SIG-M5 treated with dmso at 0.1 percent for 504 hours (cell line): Measurements from ENCODE around the gene CACNB1.

Experiments
- DNase-seq: peaks from one replicate; lab custom pipeline; 2025; ENCODE audit not compliant: unreplicated experiment; lab: John Stamatoyannopoulos, UW

The CACNB1 gene

DNA sequence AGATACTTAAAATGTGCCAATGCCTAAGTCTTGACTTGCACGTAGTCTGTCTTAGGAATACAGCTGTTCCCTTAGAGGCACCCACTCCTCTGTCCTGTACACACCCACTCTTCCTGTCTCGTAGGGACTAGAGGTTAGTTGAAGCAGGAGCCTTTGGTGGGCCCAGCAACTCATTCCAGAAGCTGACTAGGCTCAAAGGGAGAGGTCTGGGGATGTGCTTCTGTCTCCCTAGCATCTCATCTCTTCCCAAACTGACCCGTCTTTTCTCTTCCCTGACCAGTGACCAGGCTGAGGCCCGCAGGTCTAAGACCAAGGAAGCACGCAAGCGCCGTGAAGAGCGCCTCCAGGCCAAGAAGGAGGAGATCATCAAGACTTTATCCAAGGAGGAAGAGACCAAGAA, 6.8 kb upstream of the CACNB1 start:
- DNase-seq: no peak

DNA sequence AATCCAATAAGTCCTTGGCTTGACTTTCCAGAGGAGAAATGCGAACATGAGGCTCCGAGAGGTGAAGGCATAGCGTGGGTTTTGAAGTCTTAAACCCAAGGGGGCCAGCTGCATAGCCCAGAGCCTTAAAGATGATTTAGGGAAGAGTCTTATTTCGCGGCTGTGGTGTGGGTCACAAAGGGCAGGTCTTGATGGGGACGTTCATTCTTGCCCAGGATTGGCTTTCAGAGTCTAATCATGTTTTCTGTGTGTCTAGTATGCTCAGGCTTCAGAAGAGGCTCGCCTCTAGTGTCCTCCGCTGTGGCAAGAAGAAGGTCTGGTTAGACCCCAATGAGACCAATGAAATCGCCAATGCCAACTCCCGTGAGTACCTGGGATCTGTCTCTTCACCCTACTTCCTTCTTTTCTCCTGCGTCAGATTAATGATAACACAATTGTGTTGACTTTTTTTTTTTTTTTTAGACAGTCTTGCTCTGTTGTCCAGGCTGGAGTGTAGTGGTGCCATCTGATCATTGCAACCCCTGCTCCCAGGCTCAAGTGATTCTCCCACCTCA, 3.6 kb upstream of the CACNB1 start:
- DNase-seq: no peak

DNA sequence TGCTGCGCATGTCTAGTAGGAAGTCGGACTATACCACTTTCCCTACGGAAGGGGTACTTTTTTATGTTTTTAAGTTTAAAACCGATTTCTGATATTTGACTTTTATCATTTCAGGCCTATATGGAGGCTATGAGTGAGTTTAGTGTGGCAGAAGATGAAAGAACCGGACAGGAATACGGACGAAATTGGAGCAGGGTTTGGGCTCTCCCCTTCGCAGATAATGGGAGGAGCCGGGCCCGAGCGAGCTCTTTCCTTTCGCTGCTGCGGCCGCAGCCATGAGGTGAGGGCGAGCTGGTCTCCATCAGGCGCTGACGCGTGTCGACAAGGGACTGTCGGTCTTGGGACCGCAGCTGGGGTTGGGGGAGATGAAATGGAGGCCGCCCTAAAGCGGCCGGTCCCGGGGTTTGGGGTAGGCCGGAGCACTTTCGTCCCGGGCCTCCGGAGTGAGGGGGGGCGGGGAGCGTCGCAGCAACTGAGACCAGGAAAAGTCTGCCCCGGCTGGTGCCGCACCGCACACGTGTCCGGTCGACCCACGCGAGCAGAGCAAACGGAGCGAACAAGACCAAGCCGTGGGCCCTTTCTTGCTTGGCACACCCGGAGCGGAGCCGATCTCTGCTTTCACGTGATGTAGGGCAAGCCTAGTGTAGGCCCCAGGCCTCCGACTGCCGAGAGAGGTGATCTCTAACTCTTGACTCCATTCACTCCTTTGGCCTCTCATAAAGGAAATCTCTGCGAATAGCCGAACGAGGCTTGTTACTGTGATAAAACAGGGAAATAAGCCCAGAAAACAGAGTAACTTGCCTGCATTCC, 2.8 kb upstream of the CACNB1 start, which contains the start of gene RPL19:
RPL19 (plus strand) TSS at position 214 of the 810 bp plus-strand sequence; CDS start at position 276, 62 bp downstream.
- peak; percentile 88 for DNase-seq

DNA sequence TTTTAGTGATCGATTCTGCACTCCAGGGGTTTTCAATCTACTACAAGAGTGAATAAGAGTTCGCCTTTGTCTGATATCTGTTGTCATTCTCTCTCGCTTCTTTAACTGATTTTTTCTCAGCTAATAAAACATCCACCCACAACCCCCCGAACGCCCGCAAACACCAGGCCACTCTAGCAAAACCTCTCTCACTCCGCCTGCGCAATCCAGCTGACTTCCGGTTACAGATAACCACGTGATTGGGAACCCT, 2.3 kb upstream of the CACNB1 start:
- DNase-seq: peak; percentile 98

DNA sequence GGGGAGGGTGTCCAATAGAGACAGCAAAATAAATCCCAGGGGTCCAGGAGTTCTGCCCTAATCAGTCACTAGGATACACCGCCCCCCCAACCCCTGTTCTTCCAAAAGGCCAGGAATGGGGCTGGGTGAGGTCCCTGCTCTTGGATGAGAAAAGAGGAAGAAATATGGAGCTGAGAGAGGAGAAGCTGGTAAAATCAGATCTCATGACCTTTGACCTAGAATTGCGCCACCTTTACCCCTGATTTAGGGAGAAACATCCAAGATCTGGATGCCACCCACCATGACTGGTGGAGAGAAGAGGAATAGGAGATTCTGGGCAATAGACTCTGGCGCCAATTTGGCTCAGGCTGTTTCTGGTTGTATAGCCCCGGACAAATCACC, 707 bp upstream of the CACNB1 start:
- DNase-seq: peak; percentile 64

DNA sequence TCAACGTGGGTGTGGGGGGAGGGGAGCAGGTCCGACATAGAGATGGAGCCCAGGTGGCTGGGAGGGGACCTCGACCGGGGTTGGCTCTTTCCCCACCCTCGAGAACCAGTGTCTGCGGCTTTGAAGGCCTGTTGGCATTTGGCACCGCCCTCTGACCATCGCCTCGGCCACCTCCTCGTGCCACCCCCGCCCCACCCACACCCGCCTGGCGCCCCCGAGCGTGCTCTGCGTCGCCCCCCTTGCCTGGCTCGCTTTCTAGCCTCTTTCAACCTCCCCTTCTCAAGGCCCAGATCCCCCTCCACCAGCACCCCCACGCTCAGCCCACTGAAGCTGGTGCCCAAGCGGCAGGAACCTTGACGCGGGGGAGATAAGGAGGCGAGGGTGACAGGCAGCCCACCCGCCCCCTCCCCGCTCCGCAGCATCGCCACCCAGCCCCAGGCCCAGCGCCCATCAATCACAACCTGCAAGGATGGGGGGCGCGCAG, 619 bp downstream of the CACNB1 start:
- no peak for DNase-seq

DNA sequence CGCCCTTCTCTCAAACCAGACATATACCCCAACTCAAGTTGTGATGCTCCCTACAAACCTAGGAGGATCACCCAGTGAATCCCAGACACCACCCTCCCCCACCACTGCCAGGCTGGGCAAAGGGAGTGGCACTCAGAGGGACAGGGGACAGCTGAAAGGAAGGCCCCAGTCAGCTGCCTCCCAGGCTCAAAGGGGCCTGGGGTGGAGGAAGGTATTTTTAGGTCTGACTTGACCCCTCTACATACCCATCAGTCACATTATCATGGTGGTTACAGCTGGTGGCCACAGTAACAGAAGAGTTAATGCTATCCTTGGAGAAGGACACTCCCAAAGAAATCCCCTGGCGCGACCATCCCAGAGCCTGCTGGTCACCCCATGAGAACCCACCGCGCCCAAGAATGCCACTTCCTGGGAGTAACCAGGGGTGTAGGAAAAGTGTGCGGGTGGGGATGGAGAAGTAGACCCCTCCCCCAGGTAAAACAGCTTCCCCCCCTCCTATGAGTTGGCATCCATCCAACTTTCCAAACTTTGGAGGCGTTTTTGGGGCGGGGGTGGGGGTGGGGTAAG, 1.1 kb downstream of the CACNB1 start:
- no peak for DNase-seq

DNA sequence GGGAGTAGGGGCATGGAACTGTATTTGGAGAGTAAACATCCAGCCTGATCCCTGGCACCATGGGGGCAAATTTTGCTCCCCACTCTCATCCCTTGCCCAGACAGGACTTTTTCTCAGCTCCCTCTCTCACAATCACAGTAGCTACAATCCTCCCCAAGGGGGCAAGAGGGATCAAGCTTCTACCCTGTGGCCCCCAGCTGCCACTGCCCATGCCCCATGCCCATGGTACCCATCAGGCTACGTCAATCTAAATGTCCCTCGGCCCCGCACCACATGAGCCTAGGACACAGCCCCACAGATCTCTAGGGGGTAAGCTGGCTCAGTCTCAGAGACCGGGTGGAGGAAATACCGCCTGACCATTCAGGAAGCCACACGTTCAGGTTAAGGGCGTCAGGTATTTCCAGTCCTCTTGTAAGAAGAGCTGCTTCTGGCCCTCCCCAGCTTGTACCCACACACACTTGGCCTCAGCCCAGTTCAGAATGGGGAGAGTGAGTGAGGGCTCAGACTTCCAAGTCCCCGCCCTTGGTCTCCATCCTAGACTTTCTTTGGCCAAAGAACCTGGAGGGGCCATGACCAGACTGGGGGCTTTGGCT, 1.8 kb downstream of the CACNB1 start:
- no peak for DNase-seq

DNA sequence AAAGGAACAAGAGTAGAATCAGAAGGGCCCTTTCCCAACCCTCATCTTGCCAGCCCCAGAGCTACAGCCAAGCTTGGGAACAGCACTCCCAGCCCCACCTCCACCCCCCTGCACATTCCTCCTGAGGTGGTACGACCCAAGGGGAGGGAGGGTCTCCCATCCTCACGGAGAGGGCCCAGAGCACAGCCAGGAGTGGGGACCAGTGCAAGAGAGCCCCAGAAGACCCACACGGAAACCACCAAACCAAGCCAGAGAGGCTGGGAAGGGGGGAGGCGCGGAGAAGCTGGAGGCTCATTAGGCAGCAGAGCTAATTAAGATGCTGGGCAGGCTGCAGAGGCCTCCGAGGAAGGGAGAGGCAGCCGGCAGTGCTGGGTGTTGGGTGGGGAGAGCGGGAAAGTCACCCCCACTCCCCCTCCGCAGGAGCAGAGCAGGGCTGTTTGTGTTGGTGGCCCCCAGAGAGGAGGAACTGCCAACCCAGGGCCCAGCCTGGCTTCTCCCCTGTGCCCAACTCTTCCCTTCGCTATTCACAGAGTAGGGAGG, 2.4 kb downstream of the CACNB1 start:
- no peak for DNase-seq

DNA sequence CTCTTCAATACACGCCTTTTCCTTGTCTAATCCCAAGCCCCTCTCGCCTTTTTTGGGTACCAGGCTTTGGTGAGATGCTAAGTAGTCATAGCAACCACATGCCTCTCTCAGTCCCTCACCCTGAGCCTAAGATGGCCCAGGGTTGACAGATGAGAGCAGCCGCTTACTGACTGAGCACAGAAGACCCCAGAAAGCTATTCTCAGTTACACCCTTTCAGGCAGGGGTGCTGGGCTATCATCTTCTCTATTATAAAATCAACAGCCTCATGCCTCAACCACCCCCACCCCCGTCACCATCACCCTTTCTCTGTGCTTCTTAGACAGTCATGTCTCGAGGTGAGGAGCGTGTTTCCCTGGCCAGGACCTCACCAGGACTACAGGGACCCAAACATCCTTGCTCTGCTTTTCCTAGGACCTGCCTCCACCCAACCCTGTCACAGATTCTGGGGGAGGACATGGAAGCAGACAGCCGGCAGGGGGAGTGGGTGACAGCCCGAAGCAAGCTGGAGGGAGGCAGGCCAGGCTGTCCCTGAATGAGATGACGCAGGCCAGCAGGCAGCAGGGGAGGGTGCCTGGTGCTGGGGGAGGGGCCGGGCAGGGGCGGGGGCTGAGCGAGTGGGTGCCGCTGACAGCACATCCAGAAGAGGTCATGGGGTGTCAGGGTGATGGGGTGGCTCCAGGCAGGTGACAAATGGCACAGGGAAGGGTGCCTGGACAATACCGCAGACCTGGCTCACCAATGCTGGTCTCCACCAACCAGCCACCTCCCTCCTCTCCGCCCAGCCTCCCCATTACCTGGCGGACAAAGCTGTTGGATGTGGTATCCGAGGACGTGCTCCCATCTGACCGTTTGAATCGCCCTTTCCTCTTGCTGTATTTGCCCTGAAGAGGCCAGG, 3.1 kb downstream of the CACNB1 start:
- no peak for DNase-seq

DNA sequence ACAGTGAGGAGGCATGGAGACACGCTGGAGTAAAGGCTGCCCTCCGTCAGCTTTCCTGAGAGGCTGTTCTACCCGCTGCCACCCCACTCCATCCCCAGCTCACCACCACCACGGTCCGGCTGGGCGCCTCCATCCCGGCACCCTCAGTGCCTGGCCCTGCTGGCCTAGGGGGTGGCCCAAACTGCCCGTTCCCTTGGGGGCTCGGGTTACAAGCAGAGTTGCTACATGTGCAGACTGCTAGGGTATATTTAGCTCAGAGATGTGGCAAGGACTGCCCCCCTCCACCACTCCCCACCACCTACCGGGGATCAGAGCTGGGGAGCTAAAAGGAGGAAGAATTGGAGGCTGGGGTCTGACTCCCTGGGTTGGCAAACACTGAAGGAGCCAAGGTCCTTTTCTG, 4.1 kb downstream of the CACNB1 start:
- peak; percentile 75 for DNase-seq

DNA sequence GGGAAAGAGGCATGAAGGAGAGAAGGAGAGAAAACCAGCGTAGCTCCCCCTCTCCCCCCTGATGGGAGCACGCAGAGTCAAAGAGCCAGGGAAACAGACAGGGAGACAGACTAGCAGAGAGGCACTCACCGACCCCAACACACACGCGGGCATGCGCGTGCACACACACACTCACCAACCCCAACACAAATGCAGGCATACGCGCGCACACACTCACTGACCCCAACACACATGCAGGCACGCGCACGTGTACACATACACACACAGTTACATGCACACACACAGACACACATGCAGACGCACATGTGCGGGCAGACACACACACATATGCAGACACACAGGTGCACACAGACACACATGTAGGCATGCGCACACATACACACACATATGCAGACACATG, 4.6 kb downstream of the CACNB1 start:
- DNase-seq: no peak

DNA sequence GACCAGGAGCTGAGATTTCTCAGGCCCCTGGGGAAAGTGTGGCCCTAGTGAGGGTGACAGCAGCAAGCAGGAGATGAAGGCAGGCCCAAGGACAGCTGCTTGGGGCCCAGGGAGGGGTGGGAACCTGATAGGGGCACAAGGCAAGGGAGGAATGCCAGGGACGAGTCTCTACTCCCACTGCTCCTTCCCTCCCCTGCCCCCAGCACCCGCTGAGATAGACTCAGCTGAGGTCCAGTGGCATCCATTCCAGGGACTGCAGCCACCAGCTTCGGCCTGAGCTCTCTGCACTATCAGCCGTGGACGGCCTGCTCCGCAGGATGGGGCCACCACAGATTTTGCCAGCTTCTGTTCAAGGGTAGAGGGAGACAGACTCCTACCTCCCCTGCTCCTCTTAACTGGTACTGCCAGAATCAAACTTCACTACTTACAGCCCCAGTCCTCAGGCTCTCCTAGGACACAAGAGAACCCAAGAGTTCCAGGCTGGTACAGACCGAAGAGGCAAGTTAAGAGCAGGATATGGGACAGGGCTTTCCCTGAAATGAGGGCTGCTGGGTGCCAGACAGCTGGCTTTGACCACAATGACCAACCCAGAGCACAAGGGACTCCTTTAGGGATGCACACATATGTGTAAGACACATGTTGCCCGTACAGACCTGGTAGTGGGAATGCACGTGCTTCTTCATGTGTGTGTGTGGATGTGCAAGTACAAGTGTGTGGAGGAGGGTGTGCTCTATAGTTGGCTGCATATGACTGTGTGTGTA, 5.5 kb downstream of the CACNB1 start:
- no peak for DNase-seq

DNA sequence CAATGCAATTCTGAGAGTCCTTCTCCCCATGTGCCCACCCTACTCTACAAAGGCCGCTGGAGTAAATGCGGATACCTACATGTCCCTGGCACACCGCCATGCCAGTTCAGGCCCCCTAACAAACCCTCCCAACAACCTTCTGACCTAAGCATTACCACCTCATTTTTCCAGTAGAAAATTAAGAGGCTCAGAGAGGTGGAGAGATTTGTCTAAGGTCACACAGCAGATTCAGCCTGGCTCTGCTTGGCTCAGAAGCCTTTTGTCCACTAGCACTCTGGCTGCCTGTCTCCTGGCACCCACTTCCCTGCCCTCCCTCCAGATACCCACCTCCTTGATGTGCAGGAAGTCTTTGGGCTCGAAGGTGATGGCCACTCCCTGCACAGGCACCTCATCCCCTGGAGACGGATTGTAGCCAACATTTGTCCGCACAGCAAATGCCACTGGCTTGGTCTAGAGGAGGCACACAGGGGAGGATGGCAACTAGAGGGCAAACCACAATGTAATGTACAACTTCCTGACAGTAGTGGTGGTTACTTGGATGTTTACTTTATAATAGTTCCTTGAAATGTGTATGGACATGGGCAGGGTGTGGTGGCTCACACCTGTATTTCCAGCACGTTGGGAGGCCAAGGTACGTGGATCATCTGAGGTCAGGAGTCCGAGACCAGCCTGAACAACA, 10.2 kb downstream of the CACNB1 start:
- no peak for DNase-seq

DNA sequence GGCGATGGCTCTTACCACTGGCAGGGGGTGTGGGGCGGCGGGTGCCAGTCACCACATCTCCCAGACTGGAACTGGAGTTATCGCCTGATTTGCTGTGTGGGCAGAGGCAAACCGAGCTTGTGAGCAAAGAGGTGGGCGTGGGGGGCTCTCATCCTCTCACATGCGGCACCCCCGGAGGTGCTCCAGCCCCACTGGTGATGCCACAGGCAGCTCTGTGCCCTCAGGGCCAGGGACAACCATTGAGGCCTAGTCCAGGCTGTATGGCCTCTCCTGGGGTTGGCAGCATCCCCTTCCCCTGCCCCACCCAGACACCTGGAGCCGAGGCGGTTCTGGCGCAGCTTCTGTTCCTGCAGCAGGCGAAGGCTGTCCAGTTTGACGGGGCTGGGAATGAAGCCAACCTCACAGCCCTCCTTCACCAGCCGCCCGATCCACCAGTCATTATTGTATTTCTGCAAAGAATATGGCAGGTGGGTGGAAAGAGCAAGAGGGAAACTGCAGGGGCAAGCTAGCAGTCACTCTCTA, 10.9 kb downstream of the CACNB1 start:
- no peak for DNase-seq

DNA sequence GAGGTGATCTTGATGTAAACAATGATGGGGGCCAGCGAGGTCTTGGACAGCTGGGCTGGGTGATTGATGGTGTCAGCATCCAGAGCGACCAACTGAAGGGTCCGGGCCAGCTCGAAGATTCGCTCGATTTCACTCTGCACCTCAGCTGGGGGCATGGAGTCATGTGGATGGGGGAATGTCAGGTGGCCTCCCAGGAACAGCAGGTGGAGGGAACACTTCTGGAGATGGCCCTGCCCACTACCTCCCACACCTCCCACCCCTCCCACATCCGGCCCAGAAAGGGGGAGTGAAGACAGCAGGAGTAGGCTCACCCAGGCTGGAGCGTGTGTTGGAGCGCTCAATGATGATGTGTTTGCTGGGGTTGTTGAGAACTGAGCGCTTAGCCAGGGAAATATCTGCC, 13.7 kb downstream of the CACNB1 start:
- DNase-seq: no peak

DNA sequence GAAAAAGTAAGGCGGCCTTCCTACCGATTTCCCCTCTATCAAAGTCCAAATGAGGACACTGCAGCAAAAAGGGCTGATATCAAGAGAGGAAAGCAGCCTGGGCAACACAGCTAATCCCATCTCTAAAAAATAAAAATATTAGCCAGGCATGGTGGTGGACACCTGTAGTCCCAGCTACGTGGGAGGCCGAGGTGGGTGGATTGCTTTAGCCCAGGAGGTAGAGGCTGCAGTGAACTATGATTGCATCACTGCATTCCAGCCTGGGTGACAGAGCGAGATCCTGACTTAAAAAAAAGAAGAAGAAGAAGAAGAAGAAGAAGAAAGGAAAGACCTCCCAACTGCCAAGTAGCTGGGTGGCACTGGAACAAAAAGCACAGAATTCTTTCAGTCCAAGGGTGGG, 14.4 kb downstream of the CACNB1 start:
- no peak for DNase-seq

DNA sequence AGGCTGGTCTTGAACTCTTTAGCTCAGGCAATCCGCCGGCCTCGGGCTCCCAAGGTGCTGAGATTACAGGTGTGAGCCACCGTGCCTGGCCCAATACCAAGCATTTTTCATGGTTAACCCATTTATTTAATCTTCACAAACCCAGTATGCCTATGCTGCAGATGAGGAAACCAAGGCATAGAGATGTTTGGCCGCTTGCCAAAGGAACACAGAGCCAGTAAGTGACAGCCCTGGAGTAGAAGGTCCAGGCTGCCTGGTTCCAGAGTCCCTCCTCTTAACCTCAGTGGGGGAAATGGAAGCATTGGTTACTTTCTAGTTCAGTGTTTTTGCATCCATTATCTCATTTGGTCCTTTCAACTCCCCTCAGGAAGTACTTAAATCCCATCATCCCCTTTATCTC, 16.2 kb downstream of the CACNB1 start:
- no peak for DNase-seq

DNA sequence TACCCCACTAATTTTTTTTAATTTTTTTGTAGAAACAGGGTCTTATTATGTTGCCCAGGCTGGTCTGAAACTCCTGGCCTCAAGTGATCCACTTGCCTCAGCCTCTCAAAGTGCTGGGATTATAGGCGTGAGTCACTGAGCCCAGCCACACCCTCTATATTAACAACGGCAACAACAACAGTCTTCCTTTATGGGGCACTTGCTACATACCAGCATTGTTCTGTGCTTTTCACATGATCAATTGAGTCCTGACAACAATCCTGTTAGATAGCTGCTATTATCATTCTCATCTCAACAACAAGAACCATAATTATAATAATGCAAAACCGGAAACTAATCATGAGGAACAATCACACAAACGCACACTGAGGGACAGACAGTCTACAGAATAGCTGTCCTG, 18.9 kb downstream of the CACNB1 start:
- peak; percentile 33 for DNase-seq
